Measurements from ENCODE around the gene ZNF532.

DNA sequence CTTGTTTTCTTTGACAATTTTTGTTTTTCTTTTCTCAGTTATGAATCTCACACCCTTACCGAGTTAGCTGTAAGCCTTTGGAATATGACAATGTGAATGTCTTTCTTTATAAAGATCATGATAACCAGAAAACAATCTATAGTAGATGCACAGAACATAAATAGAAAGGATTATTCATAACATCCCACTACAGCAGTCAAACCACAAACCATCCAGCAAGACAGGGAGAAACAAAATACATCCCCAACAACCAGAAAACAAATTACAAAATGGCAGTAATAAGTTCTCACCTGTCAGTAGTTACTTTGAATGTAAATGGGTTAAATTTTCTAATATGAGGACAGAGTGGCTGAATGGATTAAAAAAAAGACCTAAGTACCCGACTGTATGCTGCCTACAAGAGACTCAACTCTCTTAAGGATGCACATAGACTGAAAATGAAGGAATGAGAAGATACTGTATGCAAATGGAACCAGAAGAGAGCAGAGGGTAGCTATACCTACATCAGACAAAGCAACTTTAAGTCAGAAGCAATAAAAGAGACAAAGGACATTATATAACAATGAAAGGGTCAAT, 124.6 kb downstream of the ZNF532 start:
- TF ChIP-seq POLR2A (IDR thresholded peaks at IDR 0.05) (no peak), EP300 (IDR thresholded peaks at IDR 0.05) (no peak)
- TF ChIP-seq, protein P1, sequence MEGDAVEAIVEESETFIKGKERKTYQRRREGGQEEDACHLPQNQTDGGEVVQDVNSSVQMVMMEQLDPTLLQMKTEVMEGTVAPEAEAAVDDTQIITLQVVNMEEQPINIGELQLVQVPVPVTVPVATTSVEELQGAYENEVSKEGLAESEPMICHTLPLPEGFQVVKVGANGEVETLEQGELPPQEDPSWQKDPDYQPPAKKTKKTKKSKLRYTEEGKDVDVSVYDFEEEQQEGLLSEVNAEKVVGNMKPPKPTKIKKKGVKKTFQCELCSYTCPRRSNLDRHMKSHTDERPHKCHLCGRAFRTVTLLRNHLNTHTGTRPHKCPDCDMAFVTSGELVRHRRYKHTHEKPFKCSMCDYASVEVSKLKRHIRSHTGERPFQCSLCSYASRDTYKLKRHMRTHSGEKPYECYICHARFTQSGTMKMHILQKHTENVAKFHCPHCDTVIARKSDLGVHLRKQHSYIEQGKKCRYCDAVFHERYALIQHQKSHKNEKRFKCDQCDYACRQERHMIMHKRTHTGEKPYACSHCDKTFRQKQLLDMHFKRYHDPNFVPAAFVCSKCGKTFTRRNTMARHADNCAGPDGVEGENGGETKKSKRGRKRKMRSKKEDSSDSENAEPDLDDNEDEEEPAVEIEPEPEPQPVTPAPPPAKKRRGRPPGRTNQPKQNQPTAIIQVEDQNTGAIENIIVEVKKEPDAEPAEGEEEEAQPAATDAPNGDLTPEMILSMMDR (IDR thresholded peaks at IDR 0.05) = no peak

Data from tibial nerve (tissue), 4 donors.